ENCODE measurements around the gene SMAD6. TPM values are rescaled to one million over a fixed set of nuclear protein-coding genes. Genes with fewer than 3 reads are reported as not detected.

The SMAD6 gene
- total and polyA plus RNA-seq, 10 of the 15 experiments (the other 5 are each of a cell fraction or from before 2014, with no cell fraction given), result under 0.01 to 0.10 (median 0.03) TPM; not detected in 7

DNA sequence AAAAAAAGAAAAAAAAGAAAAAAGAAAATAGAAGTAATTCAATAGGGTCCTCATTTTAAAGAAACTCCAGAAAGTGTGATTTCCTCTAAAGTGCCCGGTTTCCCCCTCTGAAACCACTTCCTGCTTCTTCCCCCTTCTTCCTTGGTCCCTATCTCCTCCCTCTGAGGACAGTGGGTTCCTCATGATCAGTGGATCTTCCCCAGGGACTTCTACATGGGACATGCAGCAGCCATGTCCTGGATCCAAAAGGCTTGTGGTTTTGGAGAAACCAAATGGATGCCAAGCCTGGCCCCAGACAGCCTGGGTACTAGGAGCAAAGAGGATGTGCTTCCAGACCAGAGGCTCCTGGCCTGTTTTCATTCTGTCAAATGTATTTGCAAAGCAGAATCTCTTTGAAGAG, 26.6 kb upstream of the SMAD6 start:
- ChIA-PET POLR2A (no interaction called here), CTCF (no interaction called here), SMC1A (ENCODE audit: uncharacterized antibody, unreplicated experiment) (no interaction called here), RAD21 (ENCODE audit: unreplicated experiment) (no interaction called here)
- Histone ChIP-seq H3K27me3 (replicated peaks in 1 of 2; ENCODE audit: control insufficient read depth in 2 of 2, insufficient read depth in 2 of 2, low read length in 1 of 2) (no peaks in the 10 kb centered on the region), H3K9me3 (replicated peaks; ENCODE audit: control insufficient read depth, insufficient read depth, low read length) (no peaks in the 10 kb centered on the region), H2AFZ (ENCODE audit: control insufficient read depth, low read depth, low read length) (no peak overlapping the region), H3K27ac (ENCODE audit: control insufficient read depth, insufficient read depth) (no peak overlapping the region), H3K36me3 (ENCODE audit: control insufficient read depth in 2 of 2, insufficient read depth in 2 of 2, low read length in 1 of 2) (no peaks in the 10 kb centered on the region), H3K4me2 (ENCODE audit: control insufficient read depth, insufficient read depth) (no peak overlapping the region), H4K20me1 (ENCODE audit: control insufficient read depth, insufficient read depth) (no peaks in the 10 kb centered on the region), H3K9ac (ENCODE audit: control insufficient read depth, insufficient read depth, low read length) (no peak overlapping the region), H3K4me3 (no peak overlapping the region), H3K4me1 (ENCODE audit: control insufficient read depth, insufficient read depth, low read length) (no peaks in the 10 kb centered on the region), H3K79me2 (ENCODE audit: control insufficient read depth, insufficient read depth, low read length) (no peaks in the 10 kb centered on the region)
- ATAC-seq (no peak), FAIRE-seq (no peak), DNase-seq (ENCODE audit: low read depth, low spot score) (no peak)
- intact Hi-C loops (cut with micrococcal nuclease; ENCODE audit: unreplicated experiment), result no loop called here
- BruUV-seq (replicated peaks), result no TSS peak
- TF ChIP-seq ZNF207 (IDR thresholded peaks at IDR 0.05; ENCODE audit: borderline replicate concordance), result no peak
- in situ Hi-C loops (cut with MboI), result no loop called here
- 8% methylated on average over 1 of the region's 1 CpG for WGBS (ENCODE audit: insufficient coverage, insufficient replicate concordance, low lambda C conversion rate, missing lambda C conversion rate)

DNA sequence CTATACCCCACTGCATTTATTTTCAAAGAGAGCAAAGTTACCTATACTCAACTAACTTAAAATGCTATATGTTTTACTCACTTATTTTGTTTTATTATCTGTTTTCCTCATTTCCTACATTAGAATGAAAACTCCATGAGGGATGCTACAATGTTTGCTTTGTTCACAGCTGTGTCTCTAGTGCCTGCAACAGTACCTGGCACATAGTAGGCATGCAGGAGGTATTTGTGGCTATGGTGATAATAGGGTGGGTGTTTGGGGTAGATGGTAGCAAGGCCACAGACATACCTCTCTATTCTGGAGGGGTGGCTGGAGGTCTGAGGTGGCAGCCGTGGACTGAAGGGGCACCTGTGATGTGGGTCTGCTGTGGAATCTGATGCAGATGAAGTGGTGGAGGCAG, 24.7 kb upstream of the SMAD6 start:
- H3K4me2 ChIP-seq (ENCODE audit: control insufficient read depth, insufficient read depth), result no peak overlapping the region
- no peak for FAIRE-seq
- CTCF ChIA-PET, result no interaction called here
- in situ Hi-C loops (cut with MboI) (no loop called here), intact Hi-C loops (cut with micrococcal nuclease; ENCODE audit: unreplicated experiment) (no loop called here)
- no peak for TF ChIP-seq IKZF2 (IDR thresholded peaks at IDR 0.05)
- TF ChIP-seq PML (IDR thresholded peaks at IDR 0.05; ENCODE audit: low read length), result no peak
- TF ChIP-seq FOXM1 (IDR thresholded peaks at IDR 0.05; ENCODE audit: low read depth, low read length), result no peak
- no peak for TF ChIP-seq ZSCAN29 (IDR thresholded peaks at IDR 0.05)
- TF ChIP-seq, protein P1, sequence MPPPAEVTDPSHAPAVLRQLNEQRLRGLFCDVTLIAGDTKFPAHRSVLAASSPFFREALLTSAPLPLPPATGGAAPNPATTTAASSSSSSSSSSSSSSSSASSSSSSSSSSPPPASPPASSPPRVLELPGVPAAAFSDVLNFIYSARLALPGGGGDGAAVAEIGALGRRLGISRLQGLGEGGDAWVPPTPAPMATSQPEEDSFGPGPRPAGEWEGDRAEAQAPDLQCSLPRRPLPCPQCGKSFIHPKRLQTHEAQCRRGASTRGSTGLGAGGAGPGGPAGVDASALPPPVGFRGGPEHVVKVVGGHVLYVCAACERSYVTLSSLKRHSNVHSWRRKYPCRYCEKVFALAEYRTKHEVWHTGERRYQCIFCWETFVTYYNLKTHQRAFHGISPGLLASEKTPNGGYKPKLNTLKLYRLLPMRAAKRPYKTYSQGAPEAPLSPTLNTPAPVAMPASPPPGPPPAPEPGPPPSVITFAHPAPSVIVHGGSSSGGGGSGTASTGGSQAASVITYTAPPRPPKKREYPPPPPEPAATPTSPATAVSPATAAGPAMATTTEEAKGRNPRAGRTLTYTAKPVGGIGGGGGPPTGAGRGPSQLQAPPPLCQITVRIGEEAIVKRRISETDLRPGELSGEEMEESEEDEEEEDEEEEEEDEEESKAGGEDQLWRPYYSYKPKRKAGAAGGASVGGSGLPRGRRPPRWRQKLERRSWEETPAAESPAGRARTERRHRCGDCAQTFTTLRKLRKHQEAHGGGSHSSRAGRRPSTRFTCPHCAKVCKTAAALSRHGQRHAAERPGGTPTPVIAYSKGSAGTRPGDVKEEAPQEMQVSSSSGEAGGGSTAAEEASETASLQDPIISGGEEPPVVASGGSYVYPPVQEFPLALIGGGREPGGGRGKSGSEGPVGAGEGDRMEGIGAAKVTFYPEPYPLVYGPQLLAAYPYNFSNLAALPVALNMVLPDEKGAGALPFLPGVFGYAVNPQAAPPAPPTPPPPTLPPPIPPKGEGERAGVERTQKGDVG (CRISPR knock-in tag; IDR thresholded peaks at IDR 0.05), result no peak
- TF ChIP-seq ZNF622 (IDR thresholded peaks at IDR 0.05), result no peak
- H3K79me2 ChIP-seq (ENCODE audit: control insufficient read depth, insufficient read depth, low read length), result no peaks in the 10 kb centered on the region
- H3K9ac ChIP-seq (ENCODE audit: control insufficient read depth, insufficient read depth, low read length), result no peak overlapping the region
- ATAC-seq, result no peak
- no peaks in the 10 kb centered on the region for H3K4me1 ChIP-seq (ENCODE audit: control insufficient read depth, insufficient read depth, low read length)
- 33% methylated on average over 1 of the region's 1 CpG for WGBS (ENCODE audit: insufficient coverage, insufficient replicate concordance, low lambda C conversion rate, missing lambda C conversion rate)
- H4K20me1 ChIP-seq (ENCODE audit: control insufficient read depth, insufficient read depth), result no peaks in the 10 kb centered on the region
- no peaks in the 10 kb centered on the region for H3K27me3 ChIP-seq (replicated peaks in 1 of 2; ENCODE audit: control insufficient read depth in 2 of 2, insufficient read depth in 2 of 2, low read length in 1 of 2)
- no peaks in the 10 kb centered on the region; the same call in 2 of the 3 replicates for H3K9me3 ChIP-seq (replicated peaks; ENCODE audit: control insufficient read depth, insufficient read depth, low read length)
- POLR2A ChIA-PET, result no interaction called here
- SMC1A ChIA-PET (ENCODE audit: uncharacterized antibody, unreplicated experiment), result no interaction called here
- no peak for DNase-seq (ENCODE audit: low read depth, low spot score)
- no peak overlapping the region for H2AFZ ChIP-seq (ENCODE audit: control insufficient read depth, low read depth, low read length)
- RAD21 ChIA-PET (ENCODE audit: unreplicated experiment), result no interaction called here
- no peak overlapping the region for H3K4me3 ChIP-seq
- no peak overlapping the region for H3K27ac ChIP-seq (ENCODE audit: control insufficient read depth, insufficient read depth)
- H3K36me3 ChIP-seq (ENCODE audit: control insufficient read depth in 2 of 2, insufficient read depth in 2 of 2, low read length in 1 of 2), result no peaks in the 10 kb centered on the region
- no TSS peak for BruUV-seq (replicated peaks)

All from GM12878 (cell line).